Cerebellar cortex (tissue), 1 donor: ENCODE measurements around the gene ASPDH.
A peak's percentile ranks its signal among the peaks of the same experiment; 100 is the strongest.
"Not testable (repeated sequence)": the region's sequence is repeated elsewhere in the genome, so short reads cannot be mapped to it uniquely, and the experiment has no call there.

Experiments used
- DNase-seq: peaks from one replicate; pipeline ENCODE4 v3.0.0-alpha.2; 2015; ENCODE audit warnings: low spot score

Gene ASPDH

DNA sequence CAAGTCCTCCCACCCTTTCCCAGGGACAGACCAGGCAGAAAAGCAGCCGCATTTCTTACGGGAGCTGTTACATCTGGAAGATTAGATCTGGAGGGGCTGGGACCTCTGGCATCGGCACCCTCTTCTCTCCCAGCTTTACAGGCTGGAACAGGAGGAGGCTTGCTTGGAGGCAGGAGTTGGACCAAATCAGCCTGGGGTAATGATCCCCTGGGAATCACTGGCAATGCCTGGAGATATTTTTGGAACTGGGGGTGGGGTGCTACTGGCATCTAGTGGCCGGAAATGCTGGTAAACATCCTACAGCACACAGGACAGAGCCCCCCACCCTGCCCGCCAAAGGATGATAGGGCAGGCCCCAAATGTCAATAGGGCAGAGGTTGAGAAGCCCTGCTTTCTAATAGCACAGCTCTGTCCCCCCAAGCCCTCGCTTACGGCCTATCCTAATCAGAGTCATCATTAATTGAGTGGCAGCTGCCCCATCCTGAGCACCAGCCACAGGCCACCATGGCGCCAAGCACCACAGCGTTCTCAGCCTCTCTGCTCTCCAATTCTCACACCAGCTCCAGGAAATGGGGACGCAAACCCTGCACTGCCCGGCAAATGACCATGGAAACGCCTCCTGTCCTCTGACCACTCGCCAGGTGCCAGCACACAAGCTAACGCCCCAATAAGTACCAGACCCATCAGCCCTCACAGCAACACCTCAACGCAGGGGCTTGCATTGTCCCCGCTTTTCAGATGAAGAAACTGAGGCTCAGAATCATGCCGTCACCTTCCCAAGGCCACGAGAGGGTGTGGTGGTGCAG is 33.9 kb upstream of the ASPDH start:
- DNase-seq = peak; percentile 52

- DNase-seq = peak; percentile 33
Measured at GRCh38 chr19:50546527-50547221, 33.0 kb upstream of the ASPDH start.

- DNase-seq = peak; percentile 75
Measured at GRCh38 chr19:50542943-50543342, 29.2 kb upstream of the ASPDH start.

- peak; percentile 90 for DNase-seq
Measured at GRCh38 chr19:50537769-50538230, 24.1 kb upstream of the ASPDH start.

DNA sequence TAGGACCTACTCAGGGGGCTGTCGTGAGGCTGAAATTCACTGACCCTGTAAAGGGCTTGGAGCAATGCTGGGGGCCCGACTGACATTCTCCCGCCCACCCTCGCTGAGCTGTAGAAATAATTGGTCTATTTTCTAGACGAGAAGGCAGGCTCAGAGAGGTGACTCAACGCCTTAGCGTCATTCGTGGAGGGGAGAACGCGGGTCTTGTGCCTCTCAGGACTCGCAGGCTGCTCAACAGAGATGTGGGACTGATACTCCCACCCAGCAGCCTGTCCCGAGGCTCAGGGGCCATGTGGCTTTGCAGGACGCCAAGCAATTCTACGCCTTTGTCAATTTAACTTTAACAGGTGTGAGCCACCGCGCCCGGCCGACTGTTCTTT is 23.6 kb upstream of the ASPDH start:
- no peak for DNase-seq

- no peak for DNase-seq
Measured at GRCh38 chr19:50536662-50537305, 23.1 kb upstream of the ASPDH start.

DNA sequence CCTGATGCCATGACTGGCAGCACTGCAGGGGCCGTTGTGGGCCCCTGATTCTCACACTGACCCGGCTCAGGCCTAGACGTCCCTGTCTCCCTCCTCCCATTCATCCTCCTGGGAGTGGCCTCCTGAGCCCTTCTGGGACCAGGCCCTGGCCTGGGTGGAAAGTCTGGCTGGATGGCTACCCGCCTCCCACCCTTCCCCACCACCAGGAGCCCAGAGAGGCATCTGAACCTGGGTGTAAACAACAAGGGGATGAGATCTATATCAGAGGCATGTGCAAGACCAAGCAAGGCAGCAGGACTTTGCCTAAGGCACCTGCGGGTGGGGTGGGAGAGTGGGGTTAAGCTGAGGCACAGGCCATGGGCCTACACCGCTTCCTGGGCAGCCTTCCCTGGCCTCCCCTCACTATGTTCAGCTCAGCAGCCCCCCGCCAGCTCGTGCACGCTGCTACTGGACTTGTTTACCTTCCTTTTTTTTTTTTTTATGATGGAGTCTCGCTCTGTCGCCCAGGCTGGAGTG is 22.0 kb upstream of the ASPDH start:
- no peak for DNase-seq

DNA sequence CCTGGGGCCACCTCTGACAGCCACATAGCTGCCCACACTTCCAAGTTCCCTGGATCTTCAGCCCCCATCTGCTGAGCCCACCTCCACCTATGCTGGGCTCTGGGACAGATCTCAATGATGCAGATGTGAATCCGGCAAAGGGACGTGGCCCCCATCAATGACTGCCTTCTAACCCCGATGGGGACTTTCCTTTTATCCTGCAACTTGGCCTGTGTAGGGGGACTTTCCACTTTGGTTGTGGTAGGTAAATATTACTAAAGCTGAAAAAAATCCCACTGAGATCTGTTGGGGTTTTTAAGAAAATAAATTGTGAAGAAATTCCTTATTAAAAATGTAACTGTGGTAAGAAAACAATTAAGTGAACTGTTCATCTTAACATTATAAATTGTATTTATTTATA is 20.8 kb upstream of the ASPDH start:
- no peak for DNase-seq

- DNase-seq = no peak
Measured at GRCh38 chr19:50532952-50533351, 19.2 kb upstream of the ASPDH start.

DNA sequence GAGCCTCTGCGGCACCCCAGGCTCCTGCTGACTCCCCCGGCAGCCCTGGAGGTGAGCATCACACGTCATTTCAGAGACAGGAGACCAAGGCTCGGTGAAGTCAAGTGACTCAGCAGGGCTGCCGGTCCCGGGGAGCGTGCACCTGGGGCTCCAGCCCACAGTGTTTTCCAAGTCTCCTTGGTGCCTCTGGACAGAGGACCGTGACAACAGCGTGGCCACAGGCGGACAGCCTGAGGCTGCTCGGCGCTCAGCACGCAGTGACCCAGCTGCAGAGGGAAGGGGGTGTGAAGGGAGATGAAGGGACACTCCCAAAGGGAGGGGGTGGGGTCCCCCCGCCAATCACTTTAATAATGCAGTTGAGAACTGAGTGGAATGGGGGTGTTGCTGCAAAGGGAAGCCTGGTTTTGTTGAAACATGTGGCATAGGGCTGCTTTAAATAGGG is 17.5 kb upstream of the ASPDH start:
- DNase-seq = no peak

- not testable (repeated sequence) for DNase-seq
Measured at GRCh38 chr19:50528052-50528451, 14.3 kb upstream of the ASPDH start.

DNA sequence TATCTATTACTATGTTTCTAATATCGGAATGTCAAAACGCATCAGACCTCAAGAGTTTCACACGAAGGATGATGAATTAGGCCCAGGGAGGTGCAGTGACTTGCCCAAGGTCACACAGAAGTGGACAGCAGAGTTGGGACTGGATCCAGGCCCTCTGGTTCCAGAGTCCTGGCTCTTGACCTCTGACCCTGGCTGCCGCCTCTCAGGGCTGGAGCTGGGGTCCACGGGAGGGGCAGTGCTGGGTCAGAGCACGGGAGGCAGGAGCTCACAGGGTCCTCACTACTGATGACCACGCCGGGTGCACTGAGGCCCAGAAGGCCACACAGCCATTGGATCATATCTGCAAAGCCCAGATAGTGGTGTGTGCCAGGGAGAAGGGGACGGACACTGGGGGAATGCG is 9.2 kb upstream of the ASPDH start:
- DNase-seq = no peak

DNA sequence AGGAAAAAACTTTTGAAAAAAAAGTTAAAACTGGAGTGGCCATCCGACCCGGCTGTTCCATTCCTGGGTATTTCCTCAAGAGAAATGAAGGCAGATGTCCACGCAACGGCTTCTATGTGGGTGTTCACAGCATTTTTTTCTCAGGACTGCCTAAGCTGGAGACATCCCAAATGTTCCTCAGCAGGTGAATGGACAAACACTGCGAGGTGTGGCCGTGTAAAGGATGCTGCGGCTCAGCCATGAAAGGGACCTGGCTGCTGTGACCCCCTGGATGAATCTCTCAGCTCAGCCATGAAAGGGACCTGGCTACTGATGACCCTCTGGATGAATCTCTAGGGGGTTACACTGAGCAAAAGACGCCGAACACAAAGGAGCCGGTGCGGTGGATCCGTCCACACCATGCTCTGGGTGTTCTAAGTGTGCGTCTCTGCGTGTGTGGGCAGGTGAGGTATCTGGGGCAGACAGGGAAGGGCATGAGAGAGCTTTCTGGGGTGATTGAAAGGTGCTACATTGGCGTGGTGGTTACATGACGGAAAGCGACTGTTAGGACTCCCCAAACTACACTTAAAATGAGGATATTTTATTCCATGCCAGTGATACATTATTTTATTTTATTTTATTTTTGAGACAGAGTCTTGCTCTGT is 7.2 kb upstream of the ASPDH start:
- peak; percentile 39 for DNase-seq

- DNase-seq = no peak
Measured at GRCh38 chr19:50519006-50519575, 5.4 kb upstream of the ASPDH start.

DNA sequence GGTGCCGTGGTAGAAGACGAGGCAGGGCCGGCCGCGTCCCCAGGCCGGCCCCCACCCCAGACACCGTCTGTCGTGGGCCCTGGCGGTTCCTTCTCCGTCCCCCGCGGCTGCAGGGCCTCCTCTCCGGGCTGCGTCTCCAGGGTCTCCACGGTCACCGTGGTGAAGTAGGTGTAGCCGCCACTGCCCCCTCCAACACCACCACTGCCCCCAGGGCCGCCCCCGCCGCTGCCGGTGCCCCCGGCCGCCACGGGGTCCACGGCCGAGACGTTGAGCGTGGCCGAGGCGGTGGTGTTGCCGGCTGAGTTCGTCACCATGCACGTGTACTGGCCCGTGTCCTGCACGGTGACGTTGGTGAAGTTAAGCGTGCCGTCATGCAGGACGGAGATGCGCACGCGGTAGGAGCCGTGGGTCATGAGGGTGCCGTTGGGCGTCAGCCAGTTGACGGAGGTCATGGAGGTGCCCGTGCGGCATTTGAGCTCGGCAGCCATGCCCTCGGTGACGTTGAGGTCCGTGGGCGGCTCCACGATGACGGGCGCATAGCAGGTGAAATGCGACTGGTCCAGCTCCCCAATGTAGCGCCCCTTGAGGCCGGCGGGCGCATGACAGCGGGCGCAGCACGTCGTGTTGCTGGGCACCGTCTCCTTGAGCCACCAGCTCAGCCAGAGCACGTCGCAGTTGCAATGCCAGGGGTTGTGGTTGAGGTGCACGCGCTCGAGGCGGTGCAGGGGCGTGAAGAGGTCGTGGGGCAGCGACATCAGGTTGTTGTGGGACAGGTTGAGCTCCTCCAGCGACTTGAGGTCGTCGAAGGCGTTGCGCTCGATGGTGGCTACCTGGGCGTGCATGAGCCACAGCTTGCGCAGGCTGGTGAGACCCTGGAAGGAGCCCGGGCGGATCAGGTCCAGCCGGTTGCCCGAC is 4.6 kb upstream of the ASPDH start:
- no peak for DNase-seq

GRCh38 chr19:50517704-50518075 is 4.0 kb upstream of the ASPDH start:
- no peak for DNase-seq

GRCh38 chr19:50516964-50517703 is 3.4 kb upstream of the ASPDH start:
- DNase-seq = no peak

- DNase-seq = no peak
Measured at GRCh38 chr19:50516456-50516855, 2.7 kb upstream of the ASPDH start.

DNA sequence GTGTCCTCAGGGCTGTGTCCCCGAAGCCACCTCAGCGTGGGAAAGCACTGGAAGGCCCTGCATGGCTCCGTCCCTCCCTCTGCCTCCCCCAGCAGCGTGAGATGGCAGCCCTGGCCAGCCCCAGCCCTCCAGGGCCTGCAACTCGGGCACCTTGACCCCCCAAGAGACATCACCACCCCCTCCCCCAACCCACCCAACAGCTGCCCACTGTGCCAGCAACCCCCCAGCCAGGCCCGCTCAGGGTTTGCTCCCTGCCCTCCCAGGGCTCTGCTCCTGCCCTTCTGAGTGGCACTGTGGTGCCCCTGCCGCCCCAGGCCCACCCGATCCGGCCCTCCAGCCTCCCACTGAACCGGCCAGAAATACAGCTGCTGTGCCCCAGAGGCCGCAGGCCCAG is 1.5 kb upstream of the ASPDH start:
- DNase-seq = no peak
